GM18508 (cell line): ENCODE measurements around the gene ACTR3.

Experiments
- ATAC-seq: cut with Tn5 transposase; IDR thresholded peaks from one replicate; pipeline ENCODE4 v1.9.1; 2021; ENCODE audit warnings: moderate number of reproducible peaks; ENCODE audit not compliant: insufficient read depth, unreplicated experiment

Gene ACTR3

DNA sequence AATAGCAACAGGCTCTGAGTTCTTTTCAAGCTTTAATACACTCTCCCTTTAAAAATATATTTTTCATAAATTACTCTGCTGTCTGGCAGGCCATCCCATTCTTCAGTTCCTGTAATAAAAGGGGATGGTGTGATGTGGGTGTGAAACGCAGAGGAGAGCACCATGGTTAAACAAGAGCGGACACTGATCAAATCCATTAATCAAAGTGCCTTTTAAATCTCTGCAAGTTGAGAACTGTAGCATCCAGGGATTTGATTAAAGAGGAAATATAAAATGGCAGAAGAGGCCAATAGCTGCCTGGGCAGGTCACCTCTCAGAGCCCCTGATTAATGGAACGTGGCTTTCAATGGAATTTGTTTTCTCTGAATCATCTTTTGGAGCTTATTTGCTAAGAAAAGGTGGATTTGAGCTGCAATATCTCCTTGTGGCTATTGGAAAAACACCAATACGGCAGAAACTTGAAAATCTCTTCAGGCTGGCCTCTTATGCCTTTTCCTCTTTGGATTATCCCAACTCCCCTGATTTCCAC lies 96.9 kb downstream of the ACTR3 start:
- no peak for ATAC-seq

DNA sequence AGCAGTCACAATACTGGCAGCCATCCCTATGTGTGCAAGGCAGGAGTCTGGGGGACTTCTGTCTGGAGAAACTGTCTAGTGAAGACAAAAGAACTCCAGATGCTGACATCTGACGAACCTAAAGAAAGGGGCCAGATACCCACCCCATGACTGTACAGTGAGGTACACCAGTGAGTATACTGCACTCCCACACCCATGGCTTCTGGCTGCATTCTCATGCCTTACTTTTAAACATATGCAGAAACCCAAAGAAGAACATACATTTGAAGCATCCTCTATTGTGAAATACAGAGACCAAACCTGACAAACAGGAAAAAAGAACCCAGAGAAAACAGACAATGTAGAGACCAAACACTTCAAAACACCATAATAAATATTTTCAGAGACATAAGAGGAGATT lies 102.2 kb downstream of the ACTR3 start:
- no peak for ATAC-seq

DNA sequence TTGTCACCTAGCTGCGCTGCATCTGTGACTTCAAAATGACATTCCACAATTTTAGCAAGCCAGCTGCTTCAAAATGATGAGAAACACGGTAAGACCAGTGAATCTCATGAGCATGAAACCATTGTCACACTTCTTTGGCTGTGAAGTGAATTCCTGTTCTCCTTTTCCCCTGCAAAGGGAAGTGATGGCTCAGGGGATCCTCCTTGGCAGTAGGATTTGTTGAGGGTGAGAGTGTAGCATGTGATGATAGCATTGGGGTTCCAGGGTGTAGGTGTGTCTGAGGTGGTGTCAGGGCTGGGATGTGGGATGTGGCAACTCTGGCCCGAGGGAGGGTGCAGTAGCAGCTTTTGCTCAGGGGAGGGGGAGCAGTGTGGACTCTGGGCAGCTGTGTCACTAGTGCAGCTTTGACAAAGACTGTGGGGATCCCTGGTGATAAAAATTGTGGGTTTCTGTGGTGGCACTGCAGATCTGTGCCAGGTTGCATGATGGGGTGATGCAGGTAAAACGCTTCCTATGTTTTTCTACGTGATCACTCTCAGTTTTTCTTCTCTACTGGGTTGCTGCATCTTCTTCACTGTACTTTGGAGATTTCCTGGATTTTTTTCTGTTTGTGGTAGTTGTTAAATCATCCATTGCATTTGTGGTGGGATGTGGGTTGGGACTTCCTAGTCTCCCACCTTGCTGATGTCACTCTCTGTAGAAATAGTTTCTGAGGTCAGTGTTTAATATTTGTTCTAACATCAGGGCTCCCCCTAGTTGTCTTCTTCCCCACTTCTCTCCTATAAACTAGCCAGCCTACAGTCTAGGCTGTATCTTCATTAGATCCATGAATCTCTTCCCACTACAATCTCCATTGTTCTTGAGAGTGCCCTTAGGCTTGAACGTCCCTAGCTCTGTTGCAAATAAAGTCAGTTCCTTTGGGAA lies 107.0 kb downstream of the ACTR3 start:
- ATAC-seq: no peak

DNA sequence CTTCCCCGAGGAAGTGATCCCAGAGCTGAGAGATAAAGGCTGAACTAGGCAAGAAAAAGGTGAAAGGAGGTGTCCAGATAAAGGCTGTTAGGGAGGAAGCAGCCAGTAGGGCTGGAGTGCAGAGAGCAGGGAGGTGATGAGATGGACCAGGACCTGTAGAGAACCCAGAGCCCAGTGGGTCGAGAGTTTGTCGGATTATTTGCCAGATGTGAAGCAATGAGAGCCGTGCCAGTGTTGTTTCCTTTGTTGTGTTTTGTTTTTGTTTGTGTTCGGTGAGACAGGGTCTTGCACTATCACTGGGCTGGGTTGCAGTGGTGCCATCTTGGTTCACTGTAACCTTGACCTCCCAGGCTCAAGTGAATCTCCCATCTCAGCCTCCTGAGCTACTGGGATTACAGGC lies 111.3 kb downstream of the ACTR3 start:
- no peak for ATAC-seq

DNA sequence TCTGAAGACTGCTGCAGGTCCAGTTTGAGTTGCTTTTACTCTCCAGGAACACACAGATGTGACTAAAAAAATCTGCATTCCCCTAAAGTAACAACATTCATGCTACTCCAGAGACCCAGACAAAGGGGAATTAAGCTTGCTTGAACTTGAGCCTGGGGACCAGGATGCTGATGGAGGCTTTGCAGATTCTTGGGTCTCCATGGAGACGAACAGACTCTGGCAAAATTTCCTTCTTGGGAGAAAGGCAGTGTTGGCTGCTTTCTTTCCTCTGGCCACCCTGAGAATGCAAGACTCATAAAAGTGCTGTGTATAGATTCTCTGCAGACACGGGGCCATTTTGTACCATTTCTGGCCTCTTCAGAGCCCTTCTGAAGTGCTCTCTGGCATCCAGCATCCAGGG lies 112.0 kb downstream of the ACTR3 start:
- no peak for ATAC-seq

DNA sequence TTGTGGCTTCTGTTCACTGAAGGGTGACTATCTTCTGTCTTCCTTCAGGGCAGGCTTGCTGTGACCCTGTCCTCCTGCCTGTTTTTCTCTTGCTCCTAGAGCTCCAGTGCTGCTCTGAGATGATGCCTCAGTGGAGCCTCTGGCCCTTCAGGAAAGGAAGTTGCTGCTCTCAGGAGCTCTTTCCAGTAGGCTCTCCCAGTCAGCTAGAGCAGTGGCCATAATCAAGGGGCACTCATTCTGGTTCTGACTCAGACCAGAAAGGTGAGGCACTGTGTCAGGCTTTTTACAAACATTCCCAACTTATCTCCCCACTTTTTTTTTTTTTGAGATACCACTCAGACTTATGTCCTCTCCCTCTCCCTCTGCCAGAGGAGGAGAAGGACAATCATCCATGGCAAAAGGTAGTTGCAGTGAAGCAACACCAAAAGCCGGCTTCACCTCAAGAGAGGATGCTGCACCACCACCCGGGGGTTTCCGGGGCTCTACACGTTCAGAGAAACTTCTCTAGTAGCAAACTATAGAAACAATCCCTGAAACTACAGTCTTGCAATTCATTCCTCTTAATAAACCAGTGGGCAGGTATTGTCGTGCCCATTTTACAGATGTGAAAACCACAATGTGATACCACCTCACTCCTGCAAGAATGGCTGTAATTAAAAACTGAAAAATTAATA lies 115.4 kb downstream of the ACTR3 start:
- ATAC-seq: no peak

DNA sequence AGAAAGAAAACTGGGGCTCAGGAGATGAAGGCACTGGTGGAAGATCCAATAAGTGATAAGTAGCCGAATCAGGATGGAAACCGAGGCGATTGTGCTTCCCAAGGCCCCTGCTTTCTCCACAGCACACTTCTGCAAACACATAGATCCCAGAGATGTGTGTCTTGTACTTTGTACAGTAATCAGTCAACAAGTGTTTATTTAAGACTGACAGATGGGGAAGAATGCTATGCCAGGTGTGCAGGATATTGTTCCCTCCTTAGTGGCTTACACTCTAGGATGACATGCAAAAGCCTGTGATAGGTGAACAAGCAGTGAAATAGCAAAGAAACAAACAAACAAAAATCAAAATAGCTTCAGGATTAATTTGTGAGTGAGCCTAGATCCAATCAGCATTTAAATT lies 116.6 kb downstream of the ACTR3 start:
- ATAC-seq: no peak

DNA sequence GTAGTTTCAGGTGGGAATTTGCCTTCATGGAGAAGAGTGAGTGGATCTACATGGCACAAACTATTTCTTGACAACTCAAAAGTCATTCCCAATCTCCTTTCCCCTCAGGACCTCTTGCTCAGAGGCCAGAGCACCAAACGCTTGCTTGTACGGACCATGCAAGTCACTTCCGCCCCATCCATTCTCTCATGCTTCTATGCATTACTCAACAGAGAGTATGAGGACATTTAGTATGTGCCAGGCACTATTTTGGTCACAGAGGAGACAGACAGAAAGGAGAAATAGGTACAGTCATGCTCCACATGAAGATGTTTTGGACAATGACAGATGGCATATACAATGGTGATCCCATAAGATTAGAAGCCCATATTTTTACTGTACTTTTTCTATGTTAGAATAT lies 117.5 kb downstream of the ACTR3 start:
- ATAC-seq: no peak

DNA sequence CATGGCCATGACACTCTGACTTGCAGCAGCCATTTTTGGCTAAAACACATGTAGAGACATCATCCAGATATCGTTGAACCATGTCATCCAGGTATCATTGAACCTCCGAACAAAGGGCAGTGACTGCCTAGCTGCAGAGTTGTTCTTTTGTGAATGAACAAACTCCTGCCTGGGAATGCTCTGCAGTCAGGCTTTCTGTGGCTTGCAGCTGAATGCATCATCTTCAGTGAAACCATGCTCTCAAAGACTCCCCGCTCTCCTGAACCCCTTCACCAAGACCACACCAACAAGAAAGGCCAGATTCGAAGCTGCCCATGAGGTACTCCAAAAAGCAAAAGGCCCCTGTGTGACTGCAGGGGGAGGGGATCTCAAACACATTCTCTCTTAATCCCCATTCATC lies 118.8 kb downstream of the ACTR3 start:
- no peak for ATAC-seq

DNA sequence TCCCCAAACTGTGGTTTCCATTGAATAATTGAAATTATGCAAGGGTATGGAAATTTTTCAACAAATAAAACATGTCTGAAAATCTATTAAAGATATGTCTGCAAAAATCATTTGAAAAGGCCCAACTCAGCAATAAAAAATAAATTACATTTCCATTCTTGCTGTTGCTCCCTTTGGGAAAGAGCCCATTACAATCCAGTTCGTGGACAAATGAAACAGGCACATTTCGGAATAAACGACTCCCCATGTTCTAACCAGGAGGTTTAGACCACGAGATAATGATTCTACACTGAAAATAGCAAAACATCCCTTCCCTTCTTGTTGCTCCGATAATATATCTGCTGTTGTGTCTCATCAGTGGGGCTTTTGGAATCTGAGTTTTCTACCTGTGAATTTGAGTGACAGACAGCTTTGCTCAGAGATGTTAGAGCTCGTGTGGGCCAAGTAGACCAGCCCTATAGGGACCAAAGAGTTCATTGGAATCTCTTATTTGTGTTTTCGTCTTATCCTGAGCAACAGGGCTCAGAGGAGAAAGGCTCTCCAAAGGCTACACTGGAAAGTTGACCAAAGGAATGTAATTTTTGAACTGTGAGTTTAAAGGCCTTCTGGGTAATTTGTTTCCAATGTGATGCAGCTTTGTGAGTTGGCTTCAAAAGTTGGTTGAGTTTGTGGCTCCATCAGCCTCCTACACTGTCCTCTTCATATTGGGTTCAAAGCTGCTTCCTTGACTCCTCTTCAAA lies 119.5 kb downstream of the ACTR3 start:
- ATAC-seq: no peak

DNA sequence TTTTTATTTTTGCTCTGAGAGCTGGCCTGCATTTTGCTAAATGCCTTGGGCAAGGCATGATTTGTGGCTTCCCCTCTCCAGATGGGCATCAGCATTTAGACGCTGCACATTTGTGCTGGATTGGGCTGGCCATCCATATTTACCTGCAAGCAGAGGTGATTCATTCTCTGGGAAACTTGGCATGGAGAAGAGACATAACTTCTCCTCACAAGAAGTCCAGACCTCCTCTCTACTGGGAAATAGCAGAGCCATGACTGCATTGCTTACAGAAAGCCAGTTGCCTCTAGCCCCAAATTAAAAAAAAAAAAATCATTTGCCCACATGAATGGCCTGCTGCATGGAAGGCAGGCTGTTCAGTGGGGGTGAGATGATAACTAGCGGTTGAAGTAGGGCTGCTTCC lies 120.1 kb downstream of the ACTR3 start:
- ATAC-seq: no peak

DNA sequence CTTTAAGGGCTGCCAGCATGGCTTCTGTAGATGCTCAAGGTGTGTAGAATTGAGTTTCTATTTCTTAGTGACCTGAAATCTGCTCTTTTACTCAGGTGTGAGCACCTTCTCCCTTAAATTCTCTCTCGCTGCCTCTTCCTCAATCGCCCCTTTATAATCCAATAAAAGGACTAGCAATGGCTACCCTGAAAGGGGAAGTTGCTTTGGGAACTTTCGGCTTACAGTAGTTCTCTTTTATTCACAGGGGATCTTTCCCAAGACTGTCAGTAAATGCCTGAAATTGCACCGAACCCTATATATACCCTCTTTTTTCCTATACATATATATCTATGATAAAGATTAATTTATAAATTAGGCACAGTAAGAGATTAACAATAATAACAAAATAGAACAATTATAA lies 121.8 kb downstream of the ACTR3 start:
- ATAC-seq: no peak
